ENCODE results near the gene ACBD5.

Gene ACBD5

GRCh38 chr10:27155066-27155754 is 85.4 kb downstream of the ACBD5 start, which contains the start of gene MASTL:
TSS of gene MASTL (plus strand) at chr10:27155352. CDS start at chr10:27155427, 75 bp downstream.
- in situ Hi-C loops (cut with MboI; ENCODE audit: low sequenced_read_pairs), result no loop called here

DNA sequence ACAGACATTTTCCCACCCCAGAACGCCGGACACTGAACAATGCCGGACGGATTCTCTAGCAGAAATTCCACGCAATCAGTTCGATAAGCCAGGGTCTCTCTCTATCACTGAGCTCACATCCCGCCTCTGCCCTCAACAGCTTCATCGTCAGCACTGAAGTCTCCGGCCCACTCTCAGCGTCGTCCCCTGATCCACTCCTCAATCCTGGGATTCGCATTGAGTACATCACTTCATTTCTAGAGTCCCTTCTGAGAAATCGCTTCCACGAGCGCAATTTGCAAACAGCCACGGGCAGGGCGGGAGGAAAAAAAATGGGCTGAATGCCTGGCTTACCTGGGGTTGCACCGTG is 86.8 kb downstream of the ACBD5 start:
- in situ Hi-C loops (cut with MboI; ENCODE audit: low sequenced_read_pairs), result no loop called here

GRCh38 chr10:27153329-27153728 is 87.3 kb downstream of the ACBD5 start:
- in situ Hi-C loops (cut with MboI; ENCODE audit: low sequenced_read_pairs), result no loop called here

DNA sequence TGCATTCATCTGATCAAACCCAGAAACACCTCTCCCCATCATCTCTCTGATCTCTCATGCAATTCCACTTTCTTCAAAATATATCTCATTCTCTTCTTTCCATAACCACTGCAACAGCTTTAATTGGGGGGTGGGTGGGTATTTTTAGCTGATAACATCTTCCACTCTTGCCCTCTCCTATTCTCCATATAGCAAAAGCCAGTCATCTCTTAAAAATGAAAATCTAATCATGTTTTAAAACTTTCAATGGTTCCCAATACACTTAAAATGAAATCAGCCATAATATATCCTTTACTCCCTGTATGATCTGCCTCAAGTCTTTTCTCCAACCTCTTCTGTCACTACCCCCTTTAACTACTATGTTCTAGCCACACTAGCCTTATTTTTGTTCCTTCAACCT is 87.9 kb downstream of the ACBD5 start:
- in situ Hi-C loops (cut with MboI; ENCODE audit: low sequenced_read_pairs), result no loop called here

- in situ Hi-C loops (cut with MboI; ENCODE audit: low sequenced_read_pairs), result no loop called here
Observed at GRCh38 chr10:27150261-27150660, 90.3 kb downstream of the ACBD5 start.

GRCh38 chr10:27147701-27148100 is 92.9 kb downstream of the ACBD5 start:
- in situ Hi-C loops (cut with MboI; ENCODE audit: low sequenced_read_pairs), result no loop called here

DNA sequence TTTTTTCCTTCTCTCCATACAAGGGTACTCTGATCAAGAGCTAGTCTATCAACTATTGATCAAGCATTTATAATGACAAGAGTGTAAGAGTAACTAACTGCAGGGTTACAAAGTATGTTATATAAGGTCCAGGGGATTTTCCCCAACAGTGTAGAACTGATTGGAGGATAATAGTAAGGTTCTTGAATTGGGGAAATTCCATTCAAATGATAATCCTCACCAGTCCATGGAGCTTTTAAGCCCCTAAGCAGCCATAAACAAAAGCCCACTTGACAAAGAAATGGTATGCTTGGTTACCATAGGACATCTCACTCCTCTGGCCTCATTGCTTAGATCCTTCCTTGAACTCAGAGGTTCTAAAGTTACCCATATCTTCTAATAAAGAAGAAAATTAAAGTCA is 94.7 kb downstream of the ACBD5 start:
- in situ Hi-C loops (cut with MboI; ENCODE audit: low sequenced_read_pairs), result no loop called here

Measured in HL-60/S4 treated with retinoic acid at 250 ng/mL for 4 days and 3 days (cell line).